Fibroblast of skin of back (primary cell): ENCODE measurements around the gene AK3.
"Not testable (repeated sequence)": the region's sequence is repeated elsewhere in the genome, so short reads cannot be mapped to it uniquely, and the experiment has no call there.

Source experiments
- DNase-seq: peaks from one replicate; pipeline ENCODE4 v3.0.0-alpha.2; 2013

The AK3 gene

GRCh38 chr9:4663956-4664355 is 77.0 kb downstream of the AK3 start:
- no peak for DNase-seq

GRCh38 chr9:4662989-4663792 is 77.8 kb downstream of the AK3 start:
- no peak for DNase-seq

- DNase-seq, result peak; percentile 81
These were observed 78.7 kb downstream of the AK3 start, which contains the start of gene PLPP6 for GRCh38 chr9:4662108-4662988. Gene PLPP6, plus strand, starts transcription at chr9:4662294. Its CDS starts 82 bp downstream, at chr9:4662376.

GRCh38 chr9:4661611-4662010 is 79.4 kb downstream of the AK3 start:
- DNase-seq, result no peak

- peak; percentile 63 for DNase-seq
These were observed 79.8 kb downstream of the AK3 start for GRCh38 chr9:4661165-4661564.

GRCh38 chr9:4660665-4661064 is 80.3 kb downstream of the AK3 start:
- not testable (repeated sequence) for DNase-seq
